K562 (cell line): ENCODE data around the gene RIPOR2. TPM values are rescaled to one million over a fixed set of nuclear protein-coding genes. Genes with fewer than 3 reads are reported as not detected.

ENCODE experiments used
- ATAC-seq: fragments of 200-7000 bp; cut with Tn5 transposase; 3 replicates; pipeline ENCODE4 v1.9.1; 2020; ENCODE audit warnings: moderate library complexity
- BruUV-seq: library from RNA; stranded (reverse); fragments of 400-500 nt; replicated peaks from 2 replicates; lab custom pipeline; 2021; lab: Mats Ljungman, UMichigan
- CTCF ChIA-PET: fragments of 300-600 bp; formaldehyde crosslinking; extraction: SDS; loops from one replicate; lab custom pipeline; 2021; ENCODE audit warnings: low intra/inter-chr PET ratio; lab: Yijun Ruan, JAX
- POLR2A ChIA-PET: fragments of 300-600, 350-650 bp; sonication (Branson Sonifier 250); formaldehyde crosslinking; extraction: SDS; loops from one replicate; lab custom pipeline; 2021; ENCODE audit warnings: antibody characterized with exemption, inconsistent platforms; lab: Yijun Ruan, JAX
- DNase-seq, 4 experiments: peaks; one replicate each; pipeline versions ENCODE4 v3.0.0 to v3.0.0-alpha.2; 2011 to 2018; ENCODE audit warnings: low spot score in 3 of 4, mixed read lengths in 3 of 4; ENCODE audit errors: extremely low read depth in 1 of 4
- FAIRE-seq: peaks from 2 replicates; lab custom pipeline; 2011; peaks lifted over from hg19 to GRCh38; lab: Jason Lieb, UNC
- H2AFZ ChIP-seq: 2 replicates; pipeline ENCODE4 v1.6.0; 2011; ENCODE audit warnings: low read depth, low read length, control low read depth, inconsistent platforms
- H3K27ac ChIP-seq: fragments of 200-600 bp; 3 replicates; pipeline ENCODE4 v1.8.0; 2011; ENCODE audit warnings: low read depth, mild to moderate bottlenecking, control low read depth, inconsistent platforms, low read length, moderate library complexity, mixed read lengths; ENCODE audit errors: extremely low read depth
- H3K27me3 ChIP-seq, 2 experiments: fragments of 300-600 bp in 1 of 2; 2 replicates in 1 of 2; 3 replicates in 1 of 2; pipeline versions ENCODE4 v1.6.0 to v1.8.0; 2011; ENCODE audit warnings: inconsistent platforms in 2 of 2, low read length in 2 of 2, mild to moderate bottlenecking in 1 of 2, mixed read lengths in 1 of 2, moderate library complexity in 1 of 2; ENCODE audit not compliant: control insufficient read depth in 2 of 2, insufficient read depth in 2 of 2
- H3K36me3 ChIP-seq: fragments of 300-600 bp; 3 replicates; pipeline ENCODE4 v1.8.0; 2011; ENCODE audit warnings: mild to moderate bottlenecking, low read length, inconsistent platforms; ENCODE audit not compliant: control insufficient read depth, insufficient read depth
- H3K4me1 ChIP-seq, 2 experiments: fragments of 200-600 bp in 1 of 2; replicated peaks in 1 of 2; 2 replicates in 1 of 2; 3 replicates in 1 of 2; pipeline versions ENCODE4 v1.5.1 to v1.8.0; 2011; ENCODE audit warnings: inconsistent platforms in 2 of 2, low read length in 2 of 2, mild to moderate bottlenecking in 1 of 2, mixed read lengths in 1 of 2, moderate library complexity in 1 of 2; ENCODE audit not compliant: control insufficient read depth in 2 of 2, insufficient read depth in 2 of 2
- H3K4me2 ChIP-seq: 2 replicates; pipeline ENCODE4 v1.6.1; 2011; ENCODE audit warnings: low read length, control low read depth, inconsistent platforms, mixed read lengths; ENCODE audit not compliant: insufficient read depth
- H3K4me3 ChIP-seq: fragments of 200-600 bp; sonication (generic), shearing (Covaris generic); 2 replicates; pipeline ENCODE4 v1.5.1; 2016; ENCODE audit warnings: control low read depth, inconsistent platforms
- H3K79me2 ChIP-seq: fragments of 200-600 bp; 3 replicates; pipeline ENCODE4 v1.8.0; 2011; ENCODE audit warnings: low read length, inconsistent platforms; ENCODE audit not compliant: control insufficient read depth, insufficient read depth
- H3K9ac ChIP-seq, 2 experiments: 2 replicates each; pipeline versions ENCODE4 v1.6.0 to v1.6.1; 2011; ENCODE audit warnings: low read depth in 2 of 2, low read length in 2 of 2, control low read depth in 1 of 2, inconsistent platforms in 1 of 2, mild to moderate bottlenecking in 1 of 2, mixed read lengths in 1 of 2; ENCODE audit not compliant: insufficient read depth in 1 of 2
- H3K9me1 ChIP-seq: one replicate; pipeline ENCODE4 v1.6.0; 2011; ENCODE audit warnings: inconsistent platforms, mild to moderate bottlenecking, low read length, moderate library complexity; ENCODE audit not compliant: control insufficient read depth, insufficient read depth
- H3K9me3 ChIP-seq: replicated peaks from 2 replicates; pipeline ENCODE4 v1.5.1; 2011; ENCODE audit warnings: low read depth, low read length, inconsistent platforms; ENCODE audit not compliant: control insufficient read depth, insufficient read depth
- H4K20me1 ChIP-seq: replicated peaks from 2 replicates; pipeline ENCODE4 v1.6.1; 2011; ENCODE audit warnings: low read length, inconsistent platforms, mixed read lengths; ENCODE audit not compliant: control insufficient read depth, insufficient read depth
- CTCF ChIP-seq, 3 experiments: IDR thresholded peaks in 2 of 3; conservative IDR thresholded peaks in 1 of 3; 2 replicates each; pipeline ENCODE4 v1.5.1; 2011 to 2012; ENCODE audit warnings: low read length in 3 of 3, mild to moderate bottlenecking in 3 of 3, control low read depth in 2 of 3, improper control_type of control experiment in 1 of 3, inconsistent platforms in 1 of 3, low read depth in 1 of 3, mixed read lengths in 1 of 3, moderate library complexity in 1 of 3; ENCODE audit not compliant: insufficient read depth in 2 of 3
- DEAF1 ChIP-seq: fragments of 450-650 bp; formaldehyde crosslinking; IDR thresholded peaks from 2 replicates; pipeline ENCODE4 v1.4.0; 2020; ENCODE audit warnings: mild to moderate bottlenecking, moderate library complexity
- WGBS: fragments of 100-300 bp; shearing (Covaris generic); methylation state at CpG from one replicate; pipeline ENCODE4 v1.1.6; 2016; ENCODE audit warnings: low coverage, mixed read lengths; ENCODE audit not compliant: insufficient coverage; ENCODE audit errors: missing lambda C conversion rate; 5-methylcytosine and 5-hydroxymethylcytosine counted together
- in situ Hi-C: fragments of 300-500 bp; cut with MboI; formaldehyde crosslinking; loops from 4 replicates; pipeline ENCODE4 v1.15.0; 2018; ENCODE audit warnings: inconsistent platforms, mixed read lengths
- intact Hi-C: fragments of 100-400 bp; cut with micrococcal nuclease; formaldehyde crosslinking; loops from 2 replicates; pipeline ENCODE4 v1.14.2; 2022
- polyA plus RNA-seq, 8 experiments: library from polyadenylated mRNA; depleted of rRNA in 4 of 8; stranded (reverse) in 5 of 8; unstranded in 3 of 8; fragments of >200 nt; fragmentation: Nextera tagmentation in 2 of 8; fragmentation: Illumina TruSeq in 1 of 8; extraction: Ambion mirVana in 2 of 8; extraction: Trizol in 1 of 8; gene quantifications; 2 replicates each; pipeline versions ENCODE4 v1.2.1 to v1.2.3, GENCODE V29; 2011 to 2014; ENCODE audit warnings: inconsistent platforms in 1 of 8, missing spikeins in 1 of 8
- total RNA-seq, 7 experiments: library from RNA; depleted of rRNA in 6 of 7; stranded (reverse); fragments of >200 nt in 6 of 7; fragmentation: Illumina TruSeq in 2 of 7; extraction: Trizol in 2 of 7; gene quantifications; 2 replicates each; pipeline versions ENCODE4 v1.2.1 to v1.2.3, GENCODE V29; 2011 to 2021; ENCODE audit warnings: low replicate concordance in 1 of 7

The RIPOR2 gene
- total and polyA plus RNA-seq, 9 of the 15 experiments (the other 6 are each of a cell fraction or from before 2014, with no cell fraction given), result 0.04 to 1.0 (median 0.47) TPM; not detected in 2

DNA sequence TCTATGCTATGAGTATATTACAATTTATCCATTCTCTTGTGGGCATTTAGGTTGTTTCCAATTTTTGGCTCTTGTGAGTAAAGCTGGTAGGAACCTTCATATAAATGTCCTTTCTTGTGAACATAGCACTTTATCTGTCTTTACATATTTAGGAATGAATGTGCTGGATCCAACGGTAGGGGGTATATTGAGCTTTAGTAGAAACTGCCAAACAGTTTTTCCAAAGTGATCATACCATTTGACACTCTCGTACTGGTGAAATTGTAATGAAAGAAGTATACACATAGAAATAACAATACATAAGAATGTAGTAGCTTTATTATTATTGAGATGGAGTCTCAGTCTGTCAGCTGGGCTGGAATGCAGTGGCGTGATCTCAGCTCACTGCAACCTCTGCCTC is 106.1 kb downstream of the RIPOR2 start:
- TF ChIP-seq DEAF1 (CRISPR knock-in tag) (no peak), CTCF (IDR thresholded peaks at IDR 0.05 in 2 of 3, conservative IDR thresholded peaks at IDR 0.05 in 1 of 3; ENCODE audit: insufficient read depth in 2 of 3, low read depth in 1 of 3, low read length in 3 of 3) (peak in 2 of 3 experiments; percentile 13 to 22; a peak in 2 of 6 replicates)
- DNase-seq, result peak in 1 of 4 experiments; percentile 15
- H3K79me2 ChIP-seq, result no peaks in the 10 kb centered on the region
- H3K9me3 ChIP-seq, result no peaks in the 10 kb centered on the region
- H3K27ac ChIP-seq, result no peak overlapping the region
- H2AFZ ChIP-seq, result no peak overlapping the region; the same call in 1 of the 2 replicates
- intact Hi-C loops, result no loop called here
- no peaks in the 10 kb centered on the region for H3K9me1 ChIP-seq
- BruUV-seq, result no TSS peak
- WGBS, result 5% methylated on average over 3 of the region's 3 CpGs
- no peak overlapping the region for H3K4me3 ChIP-seq
- in situ Hi-C loops, result no loop called here
- ChIA-PET CTCF (no interaction called here), POLR2A (interaction anchor here (0.8 kb wide), 1 partner anchor 248 kb away, joined by 3 read pairs; no protein-coding TSS in a partner anchor)
- peaks cover 9 to 25% of the 10 kb centered on the region in 2 experiments for H3K27me3 ChIP-seq
- no peak overlapping the region for H3K4me2 ChIP-seq
- no peaks in the 10 kb centered on the region for H3K36me3 ChIP-seq
- H3K4me1 ChIP-seq, result no peaks in the 10 kb centered on the region
- H3K9ac ChIP-seq, result no peak overlapping the region
- H4K20me1 ChIP-seq, result no peaks in the 10 kb centered on the region
- FAIRE-seq, result no peak
- ATAC-seq, result peak; percentile 73
